ENCODE measurements around the gene PRKAR2B. TPM values are rescaled to one million over a fixed set of nuclear protein-coding genes. Genes with fewer than 3 reads are reported as not detected.
"Not testable (repeated sequence)": the region's sequence is repeated elsewhere in the genome, so short reads cannot be mapped to it uniquely, and the experiment has no call there.

The PRKAR2B gene
- total RNA-seq, 1 donor from 2014 or later, result 16.3 TPM

- intact Hi-C loops (cut with DNase I), result no loop called here
- ATAC-seq (ENCODE audit: poor library complexity) (peak; percentile 12), DNase-seq (no peak)
These were observed 25.0 kb downstream of the PRKAR2B start for GRCh38 chr7:107069457-107069856.

DNA sequence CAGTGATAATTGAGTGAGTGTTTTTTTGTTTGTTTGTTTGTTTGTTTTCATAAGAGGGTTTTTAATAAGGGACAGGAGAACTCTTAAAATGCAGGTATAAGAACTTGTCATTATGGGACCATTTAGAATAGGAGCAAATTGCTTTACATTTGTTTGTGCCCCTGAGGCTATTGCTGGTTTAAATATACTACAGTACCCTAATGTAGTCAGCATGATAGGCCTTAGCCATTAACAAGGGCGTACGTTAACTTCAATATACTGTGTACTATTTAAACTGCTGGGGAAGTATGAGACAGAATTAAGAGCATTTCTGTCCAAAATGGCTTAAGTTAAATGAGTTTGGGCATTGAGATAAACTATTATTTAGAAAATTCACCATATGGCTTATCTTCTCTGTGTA is 26.2 kb downstream of the PRKAR2B start:
- ATAC-seq (ENCODE audit: poor library complexity) (no peak), DNase-seq (no peak)
- intact Hi-C loops (cut with DNase I), result no loop called here

GRCh38 chr7:107071129-107071528 is 26.6 kb downstream of the PRKAR2B start:
- DNase-seq, result no peak
- intact Hi-C loops (cut with DNase I), result no loop called here
- ATAC-seq (ENCODE audit: poor library complexity), result no peak

DNA sequence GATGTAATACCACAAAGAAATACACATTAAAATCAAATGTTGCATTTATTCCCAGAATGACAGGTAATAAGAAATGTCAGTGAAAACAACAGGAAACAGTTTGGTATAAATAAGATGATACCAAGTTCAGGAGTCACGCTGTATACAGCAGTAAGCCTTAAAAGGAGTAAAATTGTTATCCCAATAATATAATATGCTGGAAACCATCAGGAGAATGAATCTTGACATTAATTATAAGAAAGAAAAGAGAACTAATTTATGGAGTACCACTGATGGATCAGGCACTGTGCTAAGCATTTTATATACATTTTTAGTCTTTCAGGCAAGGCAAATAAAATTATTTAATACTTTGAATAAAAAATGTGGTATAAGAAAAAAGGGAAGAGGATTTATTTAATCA is 27.6 kb downstream of the PRKAR2B start:
- ATAC-seq (ENCODE audit: poor library complexity) (no peak), DNase-seq (no peak)
- intact Hi-C loops (cut with DNase I), result no loop called here

GRCh38 chr7:107075863-107076574 is 31.5 kb downstream of the PRKAR2B start:
- DNase-seq (no peak), ATAC-seq (ENCODE audit: poor library complexity) (no peak)
- intact Hi-C loops (cut with DNase I), result no loop called here

- DNase-seq (no peak), ATAC-seq (ENCODE audit: poor library complexity) (no peak)
- intact Hi-C loops (cut with DNase I), result no loop called here
These were observed 32.5 kb downstream of the PRKAR2B start for GRCh38 chr7:107076781-107077698.

DNA sequence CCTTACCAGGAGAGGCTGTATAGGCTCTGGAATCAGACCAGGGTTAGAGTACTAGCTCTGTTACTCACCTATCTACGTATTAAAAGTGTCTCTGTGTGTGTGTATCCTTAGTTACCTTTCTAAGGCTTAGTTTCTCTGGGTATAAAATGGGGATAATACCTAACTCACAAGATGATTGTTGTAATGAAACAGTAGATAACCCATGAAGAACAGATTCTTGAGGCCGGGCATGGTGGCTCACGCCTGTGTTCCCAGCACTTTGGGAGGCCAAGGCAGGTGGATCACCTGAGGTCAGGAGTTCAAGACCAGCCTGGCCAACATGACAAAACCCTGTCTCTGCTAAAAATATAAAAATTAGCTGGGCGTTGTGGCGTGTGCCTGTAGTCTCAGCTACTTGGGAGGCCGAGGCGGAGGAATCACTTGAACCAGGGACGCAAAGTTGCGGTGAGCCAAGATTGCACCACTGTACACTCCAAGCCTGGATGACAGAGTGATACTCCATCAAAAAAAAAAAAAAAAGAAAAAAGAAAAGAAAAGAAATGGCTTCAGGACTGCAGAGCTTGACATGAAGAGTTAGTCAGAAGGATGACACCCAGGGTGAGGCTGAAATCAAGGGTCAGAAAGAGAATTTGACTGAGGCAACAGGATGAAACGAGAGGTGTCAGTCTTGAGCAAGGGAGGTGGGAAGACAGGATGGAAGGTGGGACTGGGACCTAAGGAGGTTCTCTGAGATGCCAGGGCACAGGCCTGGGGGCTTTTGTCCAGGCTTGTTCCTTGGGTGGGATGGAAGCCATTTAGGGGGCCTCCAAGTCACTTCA is 33.4 kb downstream of the PRKAR2B start:
- DNase-seq (no peak), ATAC-seq (ENCODE audit: poor library complexity) (no peak)
- intact Hi-C loops (cut with DNase I), result no loop called here

DNA sequence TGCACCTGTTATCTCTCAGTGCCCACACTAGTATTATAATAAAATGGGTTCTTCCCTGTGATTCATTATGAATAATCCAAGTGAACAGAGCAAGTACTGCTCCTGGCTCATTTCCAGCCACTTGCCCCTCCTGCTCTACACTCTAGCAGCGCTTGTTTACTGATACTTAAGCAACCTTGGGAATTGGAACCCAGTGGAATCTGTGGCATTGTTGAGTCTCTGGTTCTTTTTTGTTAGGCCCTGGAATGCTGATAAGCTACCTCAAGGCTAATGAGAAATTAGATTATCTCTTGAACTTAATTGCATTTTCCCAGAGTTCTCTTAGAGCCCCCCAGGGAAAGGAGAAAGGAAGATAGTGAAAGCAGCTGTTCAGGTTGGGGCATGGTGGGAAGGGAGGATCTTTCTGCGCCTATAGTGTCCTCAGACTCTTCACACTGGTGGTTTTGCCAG is 34.0 kb downstream of the PRKAR2B start:
- intact Hi-C loops (cut with DNase I), result no loop called here
- no peak for DNase-seq
- no peak for ATAC-seq (ENCODE audit: poor library complexity)

DNA sequence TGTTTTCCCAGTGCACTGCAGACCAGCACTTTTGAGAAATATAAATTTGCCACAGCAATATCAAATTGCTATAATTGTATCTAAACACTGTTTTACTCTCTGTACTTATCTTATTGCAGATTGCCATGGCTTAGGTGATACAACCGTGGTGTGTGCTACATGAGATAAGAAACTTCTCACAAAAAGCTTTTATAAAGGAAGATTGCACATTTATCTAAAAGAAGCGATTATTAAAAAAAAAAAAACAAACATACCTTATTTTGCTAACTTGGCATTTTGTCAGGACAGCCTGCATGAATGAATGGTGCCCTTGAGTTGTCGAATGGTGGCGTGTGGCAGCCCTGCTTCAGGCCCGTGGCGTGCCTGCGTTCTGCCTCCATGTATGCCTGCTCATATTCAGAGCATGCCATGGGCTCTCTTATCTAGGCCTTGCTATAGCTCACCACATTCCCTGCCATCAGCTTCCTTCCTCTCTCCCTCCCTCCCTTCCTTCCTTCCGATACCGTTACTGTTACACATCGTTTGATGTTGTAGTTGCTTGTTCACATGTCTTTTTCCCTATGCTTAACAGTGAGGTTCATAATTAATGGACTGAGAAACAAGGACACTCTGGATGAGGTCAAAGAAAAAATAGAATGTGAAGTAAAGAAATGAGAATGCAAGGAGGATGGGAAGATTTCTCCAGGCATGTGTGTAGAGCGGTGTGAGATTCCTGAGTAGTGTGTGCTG is 34.9 kb downstream of the PRKAR2B start:
- no peak for DNase-seq
- intact Hi-C loops (cut with DNase I), result no loop called here
- no peak for ATAC-seq (ENCODE audit: poor library complexity)

GRCh38 chr7:107080099-107080505 is 35.6 kb downstream of the PRKAR2B start:
- intact Hi-C loops (cut with DNase I), result no loop called here
- no peak for ATAC-seq (ENCODE audit: poor library complexity)
- DNase-seq, result no peak

DNA sequence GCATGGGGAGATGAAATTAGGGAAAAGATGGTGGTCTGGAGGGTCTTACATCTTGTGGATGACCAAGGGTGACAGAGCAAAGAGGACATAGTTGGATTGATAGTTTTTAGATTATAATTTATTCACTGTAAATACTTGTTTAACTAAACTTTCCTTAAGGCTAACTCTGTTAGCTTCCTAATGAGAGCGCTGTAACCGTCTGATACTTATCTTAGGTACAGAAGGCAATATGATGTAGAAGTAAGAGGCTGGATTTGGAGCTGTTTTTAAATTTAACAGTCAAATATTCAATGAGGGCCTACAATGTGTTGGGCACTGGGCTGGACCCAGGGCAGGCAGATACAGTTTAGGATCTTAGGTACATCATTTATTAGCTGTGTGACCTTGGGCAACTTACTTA is 36.0 kb downstream of the PRKAR2B start:
- ATAC-seq (ENCODE audit: poor library complexity), result no peak
- no peak for DNase-seq
- intact Hi-C loops (cut with DNase I), result no loop called here

- no peak for ATAC-seq (ENCODE audit: poor library complexity)
- intact Hi-C loops (cut with DNase I), result no loop called here
- DNase-seq, result no peak
These were observed 40.7 kb downstream of the PRKAR2B start for GRCh38 chr7:107085180-107085579.

- intact Hi-C loops (cut with DNase I), result no loop called here
- ATAC-seq (ENCODE audit: poor library complexity), result no peak
These were observed 45.1 kb downstream of the PRKAR2B start for GRCh38 chr7:107089627-107090026.

GRCh38 chr7:107090457-107090856 is 46.0 kb downstream of the PRKAR2B start:
- ATAC-seq (ENCODE audit: poor library complexity) (no peak), DNase-seq (no peak)
- intact Hi-C loops (cut with DNase I), result no loop called here

More at GRCh38 chr7:107089627-107090026, 45.1 kb downstream of the PRKAR2B start:
- DNase-seq, result no peak

DNA sequence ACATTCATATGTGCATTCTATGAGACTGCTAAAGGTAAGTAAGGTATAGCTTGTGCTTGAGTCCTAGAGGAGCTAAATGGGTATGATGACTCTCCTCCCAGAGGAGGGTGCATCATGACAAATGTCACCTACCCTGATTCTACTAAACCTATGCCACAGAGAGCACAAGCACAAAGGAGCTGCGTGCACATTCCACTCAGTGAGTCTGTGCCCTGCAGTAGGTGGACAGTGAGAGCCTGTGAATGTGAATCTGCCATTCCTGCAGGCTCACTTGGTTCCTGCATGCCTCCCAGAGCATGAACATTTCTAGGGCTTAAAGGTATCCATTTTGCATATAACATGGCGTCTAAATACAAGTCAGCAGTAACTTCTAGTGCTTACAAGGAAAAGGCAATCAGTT is 46.8 kb downstream of the PRKAR2B start:
- intact Hi-C loops (cut with DNase I), result no loop called here
- no peak for DNase-seq
- ATAC-seq (ENCODE audit: poor library complexity), result peak; percentile 18

GRCh38 chr7:107093671-107094070 is 49.2 kb downstream of the PRKAR2B start:
- ATAC-seq (ENCODE audit: poor library complexity); intact Hi-C loops (cut with DNase I); DNase-seq: not testable (repeated sequence)

DNA sequence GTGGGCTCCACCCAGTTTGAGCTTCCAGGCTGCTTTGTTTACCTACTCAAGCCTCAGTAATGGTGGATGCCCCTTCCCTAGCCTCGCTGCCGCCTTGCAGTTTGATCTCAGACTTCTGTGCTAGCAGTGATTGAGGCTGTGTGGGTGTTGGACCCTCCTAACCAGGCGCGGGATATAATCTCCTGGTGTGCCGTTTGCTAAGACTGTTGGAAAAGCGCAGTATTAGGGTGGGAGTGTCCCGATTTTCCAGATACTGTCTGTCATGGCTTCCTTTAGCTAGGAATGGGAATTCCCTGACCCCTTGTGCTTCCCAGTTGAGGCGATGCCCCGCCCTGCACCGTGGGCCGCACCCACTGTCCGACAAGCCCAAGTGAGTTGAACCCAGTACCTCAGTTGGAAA is 54.6 kb downstream of the PRKAR2B start:
- ATAC-seq (ENCODE audit: poor library complexity); DNase-seq; intact Hi-C loops (cut with DNase I): not testable (repeated sequence)

GRCh38 chr7:107100824-107101223 is 56.3 kb downstream of the PRKAR2B start:
- DNase-seq (no peak), ATAC-seq (ENCODE audit: poor library complexity) (no peak)
- intact Hi-C loops (cut with DNase I), result no loop called here

Measured in Right ventricle myocardium superior (tissue), 1 donor.